Effector CD4-positive, alpha-beta T cell (primary cell): ENCODE data around the gene NDUFA3.

Experiments
- DNase-seq: peaks from one replicate; pipeline ENCODE4 v3.0.0-alpha.2; 2020

The NDUFA3 gene

GRCh38 chr19:54138489-54139256, 36.0 kb downstream of the NDUFA3 start:
- no peak for DNase-seq

- no peak for DNase-seq
These were observed 38.7 kb downstream of the NDUFA3 start for GRCh38 chr19:54141356-54141755.

- no peak for DNase-seq
These were observed 39.6 kb downstream of the NDUFA3 start for GRCh38 chr19:54142166-54142780.

DNA sequence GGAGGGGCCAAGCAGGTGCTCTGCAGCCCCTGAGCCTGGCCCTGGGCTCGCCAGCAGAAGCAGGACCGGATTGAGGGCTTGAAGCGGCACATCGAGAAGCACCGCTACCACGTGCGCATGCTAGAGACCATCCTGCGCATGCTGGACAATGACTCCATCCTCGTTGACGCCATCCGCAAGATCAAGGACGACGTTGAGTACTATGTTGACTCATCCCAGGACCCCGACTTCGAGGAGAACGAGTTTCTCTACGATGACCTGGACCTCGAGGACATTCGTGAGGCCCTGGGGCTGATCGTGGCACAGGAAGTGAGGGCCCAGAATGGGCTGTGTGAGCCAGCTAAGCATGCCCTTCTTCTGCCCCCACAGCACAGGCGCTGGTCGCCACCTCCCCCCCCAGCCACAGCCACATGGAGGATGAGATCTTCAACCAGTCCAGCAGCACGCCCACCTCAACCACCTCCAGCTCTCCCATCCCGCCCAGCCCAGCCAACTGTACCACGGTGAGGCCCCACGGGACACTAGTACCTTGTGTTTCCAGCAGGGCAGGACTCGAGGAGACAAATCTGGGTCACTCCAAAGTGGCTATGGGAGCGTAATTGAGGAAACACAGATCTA, 43.0 kb downstream of the NDUFA3 start:
- no peak for DNase-seq

- no peak for DNase-seq
These were observed 45.0 kb downstream of the NDUFA3 start for GRCh38 chr19:54147676-54148075.

- no peak for DNase-seq
These were observed 45.5 kb downstream of the NDUFA3 start for GRCh38 chr19:54148158-54148557.

DNA sequence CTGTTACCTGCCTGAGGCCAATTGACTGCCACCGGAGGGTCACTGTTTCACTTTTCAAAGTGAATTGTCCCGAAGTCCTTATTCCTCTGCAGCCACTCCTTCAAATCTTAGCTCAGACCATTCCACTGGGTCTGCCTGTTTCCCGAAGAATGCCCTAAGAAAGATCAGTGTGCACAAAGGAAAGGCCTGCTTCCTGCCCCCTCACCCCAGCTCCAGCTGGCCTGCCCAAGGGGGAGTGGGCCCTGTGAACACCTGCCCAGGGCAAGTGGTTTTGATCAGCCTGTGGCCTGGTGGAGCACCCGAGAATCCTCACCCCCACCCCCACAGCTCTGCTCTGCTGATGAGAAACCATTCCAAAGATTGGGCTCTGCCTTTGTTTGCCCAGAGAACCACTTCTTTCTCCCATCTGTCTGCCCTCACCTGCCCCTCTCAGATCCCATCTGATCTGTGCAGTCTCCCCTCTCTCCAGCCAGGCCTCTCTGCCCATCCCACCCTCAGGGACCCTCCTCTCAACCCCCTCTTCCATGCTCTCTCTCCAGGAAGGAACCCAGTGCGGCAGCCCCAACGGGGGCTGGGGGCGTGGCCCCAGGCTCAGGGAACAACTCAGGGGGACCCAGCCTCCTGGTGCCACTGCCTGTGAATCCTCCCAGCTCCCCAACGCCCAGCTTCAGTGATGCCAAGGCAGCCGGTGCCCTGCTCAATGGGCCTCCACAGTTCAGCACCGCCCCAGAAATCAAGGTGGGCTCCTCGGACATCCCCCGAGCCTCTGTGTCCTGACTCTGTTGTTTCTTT, 46.6 kb downstream of the NDUFA3 start:
- DNase-seq: no peak

GRCh38 chr19:54151362-54152035, 48.8 kb downstream of the NDUFA3 start:
- no peak for DNase-seq

DNA sequence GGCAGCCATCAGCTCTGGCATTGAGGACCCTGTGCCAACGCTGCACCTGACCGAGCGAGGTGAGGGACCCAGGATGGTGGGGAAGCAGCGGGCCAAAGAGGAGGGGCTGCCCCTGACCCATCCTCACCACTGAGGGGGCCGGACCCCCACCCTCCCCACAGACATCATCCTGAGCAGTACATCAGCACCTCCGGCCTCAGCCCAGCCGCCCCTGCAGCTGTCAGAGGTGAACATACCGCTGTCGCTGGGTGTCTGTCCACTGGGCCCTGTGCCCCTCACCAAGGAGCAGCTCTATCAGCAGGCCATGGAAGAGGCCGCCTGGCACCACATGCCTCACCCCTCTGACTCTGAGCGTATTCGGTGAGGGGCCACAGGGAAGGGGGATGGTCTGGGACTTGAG, 49.6 kb downstream of the NDUFA3 start:
- DNase-seq: no peak

- no peak for DNase-seq
These were observed 50.3 kb downstream of the NDUFA3 start for GRCh38 chr19:54152878-54153524.

GRCh38 chr19:54153731-54154326, 51.2 kb downstream of the NDUFA3 start:
- DNase-seq: no peak

DNA sequence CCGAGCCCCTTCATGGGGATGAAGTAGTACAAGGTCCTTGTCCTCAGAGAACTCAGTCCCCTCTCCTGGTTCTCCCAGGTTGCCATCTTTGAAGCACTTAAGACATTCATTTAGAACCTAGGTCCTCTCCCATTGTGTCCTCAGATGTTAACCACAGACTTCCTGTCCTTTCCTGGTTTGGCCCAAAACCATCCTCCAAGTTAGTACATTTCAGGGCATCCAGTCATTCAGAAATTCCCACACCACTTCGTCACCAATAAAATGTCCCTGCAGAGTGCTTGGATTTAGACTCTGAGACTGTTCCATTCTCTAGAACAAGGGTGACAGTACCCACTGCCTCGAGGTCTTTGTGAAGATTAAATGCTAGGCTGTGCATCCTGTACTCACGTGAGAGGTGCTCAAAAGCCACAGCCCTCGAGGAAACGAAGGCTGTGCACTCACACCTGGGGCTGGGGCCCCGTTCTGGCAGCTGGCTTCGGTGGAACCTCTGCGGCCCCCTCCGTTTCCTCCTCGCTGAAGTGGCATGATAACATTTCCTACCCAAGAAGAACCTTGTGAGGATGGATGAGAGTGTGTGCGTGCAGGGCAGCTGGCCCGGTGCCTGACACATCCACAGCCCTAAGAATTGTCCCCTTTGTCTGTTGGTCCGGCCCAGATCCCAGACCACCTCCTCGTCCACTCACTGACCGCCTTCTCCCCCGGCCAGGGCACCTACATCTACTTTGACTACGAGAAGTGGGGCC, 52.1 kb downstream of the NDUFA3 start:
- DNase-seq: no peak

- DNase-seq: no peak
These were observed 53.0 kb downstream of the NDUFA3 start for GRCh38 chr19:54155694-54156093.

GRCh38 chr19:54156490-54156889, 53.8 kb downstream of the NDUFA3 start:
- DNase-seq: no peak

DNA sequence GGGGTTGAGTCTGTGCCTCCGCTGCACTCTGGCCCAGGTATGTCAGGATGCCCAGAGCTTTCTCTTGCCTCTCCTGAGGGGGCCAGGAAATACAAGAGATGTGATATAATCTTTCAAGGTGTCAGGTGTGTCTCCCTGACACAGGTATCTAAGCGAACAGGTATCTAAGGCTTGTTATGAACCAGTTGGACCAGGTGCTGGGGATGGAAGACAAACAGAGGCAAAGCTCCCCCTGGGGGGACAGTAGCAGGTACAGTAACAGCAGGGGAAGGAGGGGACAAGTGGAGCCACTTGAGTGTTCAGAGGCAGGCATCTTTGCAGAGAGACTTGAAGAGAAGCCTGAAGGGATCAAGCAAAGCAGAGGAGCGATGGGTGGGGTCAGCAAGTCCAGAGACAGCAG, 54.3 kb downstream of the NDUFA3 start:
- no peak for DNase-seq
